ENCODE data around the gene DUSP6.

DNA sequence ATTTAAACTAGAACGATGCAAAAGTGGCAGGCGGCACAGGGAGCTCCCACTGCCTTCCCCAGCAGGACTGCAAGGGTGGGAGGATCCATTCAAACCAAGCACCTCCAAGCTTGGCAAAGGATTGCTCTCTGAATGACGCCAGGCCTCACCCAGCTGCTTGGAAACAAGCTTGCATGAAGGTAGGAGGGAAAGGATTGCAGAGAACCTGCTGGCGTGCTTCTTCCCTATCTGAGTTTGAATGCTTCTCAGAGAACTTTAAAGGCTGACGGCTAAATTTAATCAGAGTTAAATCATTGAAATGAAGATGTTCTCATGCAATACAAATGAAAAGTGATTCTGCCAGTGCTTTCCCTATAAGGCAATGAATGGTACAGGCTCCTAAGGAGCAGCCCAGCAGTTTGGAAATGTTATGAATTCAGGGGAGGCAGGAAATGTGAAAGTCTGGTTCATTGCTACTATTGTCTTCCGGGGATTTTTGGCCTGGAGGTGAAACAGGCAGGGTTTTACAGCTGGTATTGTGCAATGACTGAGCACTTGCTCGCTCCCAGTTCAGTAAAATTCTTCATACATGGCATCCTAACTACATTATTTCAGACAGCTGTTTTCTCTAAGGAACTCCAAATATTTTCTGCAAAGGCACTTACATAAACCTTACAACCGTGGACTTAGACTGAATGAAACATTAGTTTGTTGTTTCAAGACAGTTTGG is 31.9 kb upstream of the DUSP6 start:
- TF ChIP-seq EZH2 (IDR thresholded peaks at IDR 0.05; ENCODE audit: insufficient read depth, poor library complexity, severe bottlenecking) = no peak
- TF ChIP-seq EZH2phosphoT487 (IDR thresholded peaks at IDR 0.05; ENCODE audit: insufficient read depth, low read depth) = no peak
